HCT116 (cell line): Measurements from ENCODE around the gene METTL6. TPM values are rescaled to one million over a fixed set of nuclear protein-coding genes. Genes with fewer than 3 reads are reported as not detected.

Experiments
- ATAC-seq: fragments of 200-7000 bp; cut with Tn5 transposase; 2 replicates; pipeline ENCODE4 v1.9.1; 2020; ENCODE audit warnings: mild to moderate bottlenecking, moderate library complexity
- BruUV-seq: library from RNA; stranded (reverse); fragments of 400-500 nt; replicated peaks from 2 replicates; lab custom pipeline; 2021; lab: Mats Ljungman, UMichigan
- CTCF ChIA-PET: fragments of 300-600 bp; sonication (Branson Sonifier 250); formaldehyde crosslinking; loops from one replicate; lab custom pipeline; 2021; ENCODE audit warnings: antibody characterized with exemption; lab: Charles Lee
- POLR2A ChIA-PET: fragments of 300-600, 350-600 bp; sonication (Branson Sonifier 250); formaldehyde crosslinking; loops from one replicate; lab custom pipeline; 2021; ENCODE audit warnings: antibody characterized with exemption; lab: Charles Lee
- RAD21 ChIA-PET, 2 experiments: fragments of 300-600 bp; sonication (Branson Sonifier 250); formaldehyde crosslinking; loops; one replicate each; lab custom pipeline; 2023; ENCODE audit warnings: low total read pairs in 2 of 2; ENCODE audit not compliant: uncharacterized antibody in 2 of 2, unreplicated experiment in 2 of 2, low non-redundant PET in 1 of 2; lab: Charles Lee
- DNase-seq: peaks from one replicate; pipeline ENCODE4 v3.0.0-alpha.2; 2010; ENCODE audit warnings: low read depth, low spot score
- H2AFZ ChIP-seq: fragments of 200-600 bp; shearing (Covaris generic), sonication (generic); 2 replicates; pipeline ENCODE4 v1.6.1; 2017; ENCODE audit warnings: low read depth, mixed run types, mixed read lengths, antibody characterized with exemption, low read length; ENCODE audit not compliant: poor library complexity, severe bottlenecking
- H3K27ac ChIP-seq: 2 replicates; pipeline ENCODE4 v1.5.1; 2012; ENCODE audit warnings: low read depth, low read length
- H3K27me3 ChIP-seq: fragments of 200-600 bp; sonication (generic); 2 replicates; pipeline ENCODE4 v1.6.1; 2016; ENCODE audit warnings: mixed run types, low read length, mixed read lengths; ENCODE audit not compliant: insufficient read depth
- H3K36me3 ChIP-seq, 2 experiments: fragments of 200-500 bp in 1 of 2; fragments of 200-600 bp in 1 of 2; sonication (Bioruptor generic) in 1 of 2; sonication (generic) in 1 of 2; 2 replicates each; pipeline versions ENCODE4 v1.5.1 to v1.6.1; 2014 to 2016; ENCODE audit warnings: low read length in 2 of 2, inconsistent platforms in 1 of 2, mixed read lengths in 1 of 2, mixed run types in 1 of 2; ENCODE audit not compliant: insufficient read depth in 2 of 2, control insufficient read depth in 1 of 2
- H3K4me1 ChIP-seq, 2 experiments: fragments of 200-600 bp in 1 of 2; sonication (generic) in 1 of 2; 2 replicates each; pipeline versions ENCODE4 v1.5.1 to v1.6.1; 2012 to 2017; ENCODE audit warnings: low read length in 2 of 2, inconsistent platforms in 1 of 2, mild to moderate bottlenecking in 1 of 2, mixed read lengths in 1 of 2, mixed run types in 1 of 2, moderate library complexity in 1 of 2; ENCODE audit not compliant: insufficient read depth in 2 of 2, control insufficient read depth in 1 of 2
- H3K4me2 ChIP-seq: fragments of 200-600 bp; sonication (generic); 2 replicates; pipeline ENCODE4 v1.6.1; 2017; ENCODE audit warnings: mixed run types, low read length, mixed read lengths
- H3K4me3 ChIP-seq, 2 experiments: fragments of 200-600 bp in 1 of 2; sonication (generic) in 1 of 2; replicated peaks in 1 of 2; 2 replicates each; pipeline ENCODE4 v1.5.1; 2011 to 2016; ENCODE audit warnings: low read length in 2 of 2, control low read depth in 1 of 2, low read depth in 1 of 2, mild to moderate bottlenecking in 1 of 2, mixed read lengths in 1 of 2, mixed run types in 1 of 2
- H3K79me2 ChIP-seq: fragments of 200-600 bp; sonication (generic); 2 replicates; pipeline ENCODE4 v1.6.1; 2017; ENCODE audit warnings: mild to moderate bottlenecking, mixed run types, low read length, moderate library complexity, mixed read lengths; ENCODE audit not compliant: insufficient read depth
- H3K9ac ChIP-seq: fragments of 200-600 bp; sonication (generic); 2 replicates; pipeline ENCODE4 v1.6.1; 2016; ENCODE audit warnings: low read length, mixed read lengths
- H3K9me2 ChIP-seq: fragments of 200-600 bp; sonication (generic), shearing (Covaris generic); 2 replicates; pipeline ENCODE4 v1.6.1; 2017; ENCODE audit warnings: mixed run types, mild to moderate bottlenecking, moderate library complexity; ENCODE audit not compliant: insufficient read depth
- H3K9me3 ChIP-seq, 2 experiments: fragments of 200-500 bp in 1 of 2; fragments of 200-600 bp in 1 of 2; sonication (Bioruptor generic) in 1 of 2; sonication (generic) in 1 of 2; 2 replicates each; pipeline ENCODE4 v1.6.1; 2014 to 2017; ENCODE audit warnings: low read length in 2 of 2, mixed read lengths in 2 of 2, inconsistent platforms in 1 of 2, low read depth in 1 of 2, mild to moderate bottlenecking in 1 of 2, mixed run types in 1 of 2, moderate library complexity in 1 of 2; ENCODE audit not compliant: control insufficient read depth in 1 of 2, insufficient read depth in 1 of 2
- H4K20me1 ChIP-seq: fragments of 200-600 bp; sonication (generic), shearing (Covaris generic); 2 replicates; pipeline ENCODE4 v1.6.1; 2017; ENCODE audit warnings: mixed run types, mild to moderate bottlenecking, moderate library complexity; ENCODE audit not compliant: insufficient read depth
- CBX3 ChIP-seq: IDR thresholded peaks from 2 replicates; pipeline ENCODE4 v1.6.1; 2012; ENCODE audit warnings: low read depth
- intact Hi-C: fragments of 100-400 bp; cut with micrococcal nuclease; formaldehyde crosslinking; loops from 2 replicates; pipeline ENCODE4 v1.10.0; 2022
- total RNA-seq: library from RNA; stranded (reverse); gene quantifications from one replicate; pipeline ENCODE4 v1.2.1, GENCODE V29; 2021; ENCODE audit not compliant: unreplicated experiment
- TF ChIP-seq, protein P1 (sequence below): IDR thresholded peaks from 2 replicates; pipeline ENCODE4 v1.6.1; 2012; ENCODE audit warnings: low read depth
- TF ChIP-seq, protein P2 (sequence below): IDR thresholded peaks from 2 replicates; pipeline ENCODE4 v1.6.1; 2012
- TF ChIP-seq, protein P3 (sequence below): IDR thresholded peaks from 2 replicates; pipeline ENCODE4 v1.6.1; 2011; ENCODE audit warnings: mild to moderate bottlenecking, low read length, moderate library complexity; ENCODE audit not compliant: insufficient replicate concordance; ENCODE audit errors: extremely low read depth
- TF ChIP-seq, protein P4 (sequence below), 3 experiments: fragments of 200-600 bp in 1 of 3; sonication (generic) in 1 of 3; IDR thresholded peaks in 2 of 3; conservative IDR thresholded peaks in 1 of 3; 2 replicates each; pipeline ENCODE4 v1.5.1; 2012 to 2017; ENCODE audit warnings: low read depth in 2 of 3, low read length in 2 of 3, antibody characterized with exemption in 1 of 3, borderline replicate concordance in 1 of 3, control low read depth in 1 of 3, mild to moderate bottlenecking in 1 of 3, mixed read lengths in 1 of 3, mixed run types in 1 of 3, moderate library complexity in 1 of 3; ENCODE audit not compliant: insufficient read depth in 1 of 3

METTL6 gene
- total RNA-seq, 1 experiment from 2014 or later = 14.7 TPM

DNA sequence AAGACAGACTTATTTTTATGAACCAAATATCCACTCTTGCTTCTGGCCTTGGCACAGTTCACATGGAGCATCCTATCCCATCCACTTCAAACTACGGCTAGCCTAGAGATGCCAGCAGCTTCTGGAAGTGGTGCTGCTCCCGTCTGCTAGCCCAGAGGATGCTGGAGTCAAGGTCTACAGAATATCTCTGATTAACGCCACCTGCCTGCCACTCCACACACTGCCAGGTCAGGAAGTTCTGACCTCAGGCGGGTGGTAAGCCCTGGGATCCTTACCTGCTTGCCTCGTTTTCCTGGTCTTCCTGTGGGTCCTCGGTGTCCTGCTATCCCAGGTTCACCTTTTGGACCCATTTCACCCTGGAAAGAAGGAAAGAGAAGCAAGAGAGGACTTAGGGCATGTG lies 42.9 kb upstream of the METTL6 start:
- ChIA-PET CTCF (no interaction called here), POLR2A (no interaction called here), RAD21 (no interaction called here)
- Histone ChIP-seq H3K9ac (no peak overlapping the region), H3K4me1 (no peaks in the 10 kb centered on the region), H3K27ac (no peak overlapping the region), H3K4me2 (no peak overlapping the region), H3K9me2 (no peaks in the 10 kb centered on the region), H4K20me1 (no peaks in the 10 kb centered on the region), H3K36me3 (no peaks in the 10 kb centered on the region), H3K4me3 (no peak overlapping the region), H3K79me2 (no peaks in the 10 kb centered on the region), H2AFZ (no peak overlapping the region), H3K27me3 (no peaks in the 10 kb centered on the region), H3K9me3 (no peaks in the 10 kb centered on the region)
- TF ChIP-seq, protein P1, sequence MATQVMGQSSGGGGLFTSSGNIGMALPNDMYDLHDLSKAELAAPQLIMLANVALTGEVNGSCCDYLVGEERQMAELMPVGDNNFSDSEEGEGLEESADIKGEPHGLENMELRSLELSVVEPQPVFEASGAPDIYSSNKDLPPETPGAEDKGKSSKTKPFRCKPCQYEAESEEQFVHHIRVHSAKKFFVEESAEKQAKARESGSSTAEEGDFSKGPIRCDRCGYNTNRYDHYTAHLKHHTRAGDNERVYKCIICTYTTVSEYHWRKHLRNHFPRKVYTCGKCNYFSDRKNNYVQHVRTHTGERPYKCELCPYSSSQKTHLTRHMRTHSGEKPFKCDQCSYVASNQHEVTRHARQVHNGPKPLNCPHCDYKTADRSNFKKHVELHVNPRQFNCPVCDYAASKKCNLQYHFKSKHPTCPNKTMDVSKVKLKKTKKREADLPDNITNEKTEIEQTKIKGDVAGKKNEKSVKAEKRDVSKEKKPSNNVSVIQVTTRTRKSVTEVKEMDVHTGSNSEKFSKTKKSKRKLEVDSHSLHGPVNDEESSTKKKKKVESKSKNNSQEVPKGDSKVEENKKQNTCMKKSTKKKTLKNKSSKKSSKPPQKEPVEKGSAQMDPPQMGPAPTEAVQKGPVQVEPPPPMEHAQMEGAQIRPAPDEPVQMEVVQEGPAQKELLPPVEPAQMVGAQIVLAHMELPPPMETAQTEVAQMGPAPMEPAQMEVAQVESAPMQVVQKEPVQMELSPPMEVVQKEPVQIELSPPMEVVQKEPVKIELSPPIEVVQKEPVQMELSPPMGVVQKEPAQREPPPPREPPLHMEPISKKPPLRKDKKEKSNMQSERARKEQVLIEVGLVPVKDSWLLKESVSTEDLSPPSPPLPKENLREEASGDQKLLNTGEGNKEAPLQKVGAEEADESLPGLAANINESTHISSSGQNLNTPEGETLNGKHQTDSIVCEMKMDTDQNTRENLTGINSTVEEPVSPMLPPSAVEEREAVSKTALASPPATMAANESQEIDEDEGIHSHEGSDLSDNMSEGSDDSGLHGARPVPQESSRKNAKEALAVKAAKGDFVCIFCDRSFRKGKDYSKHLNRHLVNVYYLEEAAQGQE = no peak
- TF ChIP-seq CBX3 = no peak; the same call in 1 of the 2 replicates
- TF ChIP-seq, protein P2, sequence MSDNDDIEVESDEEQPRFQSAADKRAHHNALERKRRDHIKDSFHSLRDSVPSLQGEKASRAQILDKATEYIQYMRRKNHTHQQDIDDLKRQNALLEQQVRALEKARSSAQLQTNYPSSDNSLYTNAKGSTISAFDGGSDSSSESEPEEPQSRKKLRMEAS = no peak
- TF ChIP-seq, protein P3, sequence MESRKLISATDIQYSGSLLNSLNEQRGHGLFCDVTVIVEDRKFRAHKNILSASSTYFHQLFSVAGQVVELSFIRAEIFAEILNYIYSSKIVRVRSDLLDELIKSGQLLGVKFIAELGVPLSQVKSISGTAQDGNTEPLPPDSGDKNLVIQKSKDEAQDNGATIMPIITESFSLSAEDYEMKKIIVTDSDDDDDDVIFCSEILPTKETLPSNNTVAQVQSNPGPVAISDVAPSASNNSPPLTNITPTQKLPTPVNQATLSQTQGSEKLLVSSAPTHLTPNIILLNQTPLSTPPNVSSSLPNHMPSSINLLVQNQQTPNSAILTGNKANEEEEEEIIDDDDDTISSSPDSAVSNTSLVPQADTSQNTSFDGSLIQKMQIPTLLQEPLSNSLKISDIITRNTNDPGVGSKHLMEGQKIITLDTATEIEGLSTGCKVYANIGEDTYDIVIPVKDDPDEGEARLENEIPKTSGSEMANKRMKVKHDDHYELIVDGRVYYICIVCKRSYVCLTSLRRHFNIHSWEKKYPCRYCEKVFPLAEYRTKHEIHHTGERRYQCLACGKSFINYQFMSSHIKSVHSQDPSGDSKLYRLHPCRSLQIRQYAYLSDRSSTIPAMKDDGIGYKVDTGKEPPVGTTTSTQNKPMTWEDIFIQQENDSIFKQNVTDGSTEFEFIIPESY = no peak
- TF ChIP-seq, protein P4, sequence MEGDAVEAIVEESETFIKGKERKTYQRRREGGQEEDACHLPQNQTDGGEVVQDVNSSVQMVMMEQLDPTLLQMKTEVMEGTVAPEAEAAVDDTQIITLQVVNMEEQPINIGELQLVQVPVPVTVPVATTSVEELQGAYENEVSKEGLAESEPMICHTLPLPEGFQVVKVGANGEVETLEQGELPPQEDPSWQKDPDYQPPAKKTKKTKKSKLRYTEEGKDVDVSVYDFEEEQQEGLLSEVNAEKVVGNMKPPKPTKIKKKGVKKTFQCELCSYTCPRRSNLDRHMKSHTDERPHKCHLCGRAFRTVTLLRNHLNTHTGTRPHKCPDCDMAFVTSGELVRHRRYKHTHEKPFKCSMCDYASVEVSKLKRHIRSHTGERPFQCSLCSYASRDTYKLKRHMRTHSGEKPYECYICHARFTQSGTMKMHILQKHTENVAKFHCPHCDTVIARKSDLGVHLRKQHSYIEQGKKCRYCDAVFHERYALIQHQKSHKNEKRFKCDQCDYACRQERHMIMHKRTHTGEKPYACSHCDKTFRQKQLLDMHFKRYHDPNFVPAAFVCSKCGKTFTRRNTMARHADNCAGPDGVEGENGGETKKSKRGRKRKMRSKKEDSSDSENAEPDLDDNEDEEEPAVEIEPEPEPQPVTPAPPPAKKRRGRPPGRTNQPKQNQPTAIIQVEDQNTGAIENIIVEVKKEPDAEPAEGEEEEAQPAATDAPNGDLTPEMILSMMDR (IDR thresholded peaks at IDR 0.05 in 2 of 3, conservative IDR thresholded peaks at IDR 0.05 in 1 of 3; ENCODE audit: borderline replicate concordance in 1 of 3, insufficient read depth in 1 of 3, low read depth in 2 of 3, low read length in 2 of 3) = peak in 2 of 3 experiments; percentile 25 to 29; a peak in 3 of 6 replicates
- ATAC-seq (peak; percentile 79), DNase-seq (no peak)
- intact Hi-C loops = no loop called here
- BruUV-seq = no TSS peak
